HL-60 (cell line): Measurements from ENCODE around the gene PROSER2.

ENCODE experiments used
- DNase-seq, 2 experiments: peaks; one replicate each; pipeline ENCODE4 v3.0.0-alpha.2; 2010 to 2020; ENCODE audit warnings: low read depth in 1 of 2, low spot score in 1 of 2
- H3K27ac ChIP-seq: fragments of 250-450 bp; sonication (Bioruptor Pico); replicated peaks from 2 replicates; pipeline ENCODE4 v1.5.1; 2020; ENCODE audit warnings: mild to moderate bottlenecking, moderate library complexity
- H3K27me3 ChIP-seq: fragments of 250-450 bp; sonication (Bioruptor Pico); 2 replicates; pipeline ENCODE4 v1.5.1; 2021; ENCODE audit warnings: mild to moderate bottlenecking, moderate library complexity; ENCODE audit not compliant: insufficient read depth, poor library complexity, severe bottlenecking
- H3K4me3 ChIP-seq: replicated peaks from 2 replicates; pipeline ENCODE4 v1.5.1; 2011; ENCODE audit warnings: mild to moderate bottlenecking, control low read depth, low read length; ENCODE audit not compliant: insufficient read depth
- CTCF ChIP-seq: IDR thresholded peaks from one replicate; pipeline ENCODE4 v1.5.1; 2011; ENCODE audit warnings: low read length, control low read depth, inconsistent platforms; ENCODE audit not compliant: insufficient read depth
- GABPA ChIP-seq: IDR thresholded peaks from 2 replicates; pipeline ENCODE4 v1.6.1; 2012; ENCODE audit warnings: low read depth
- POLR2AphosphoS5 ChIP-seq: IDR thresholded peaks from 2 replicates; pipeline ENCODE4 v1.6.1; 2012; ENCODE audit warnings: low read depth
- REST ChIP-seq: IDR thresholded peaks from 2 replicates; pipeline ENCODE4 v1.6.1; 2012; ENCODE audit warnings: low read depth; ENCODE audit not compliant: insufficient replicate concordance
- SPI1 ChIP-seq: IDR thresholded peaks from 2 replicates; pipeline ENCODE4 v1.6.1; 2012; ENCODE audit warnings: low read depth, mild to moderate bottlenecking, borderline replicate concordance

PROSER2 gene

GRCh38 chr10:11909618-11910017 is 86.5 kb downstream of the PROSER2 start:
- DNase-seq: no peak
- H3K27me3 ChIP-seq: no peaks in the 10 kb centered on the region
- H3K4me3 ChIP-seq: no peak overlapping the region
- no peak overlapping the region for H3K27ac ChIP-seq
- TF ChIP-seq SPI1 (no peak), GABPA (no peak), CTCF (no peak), REST (no peak), POLR2AphosphoS5 (no peak)

- H3K4me3 ChIP-seq: no peak overlapping the region
- H3K27ac ChIP-seq: no peak overlapping the region
- no peak for TF ChIP-seq POLR2AphosphoS5
- TF ChIP-seq GABPA: no peak
- TF ChIP-seq SPI1: no peak
- TF ChIP-seq CTCF: no peak
- TF ChIP-seq REST: no peak
- DNase-seq: no peak
- no peaks in the 10 kb centered on the region for H3K27me3 ChIP-seq
These were observed 86.9 kb downstream of the PROSER2 start for GRCh38 chr10:11910102-11910501.

GRCh38 chr10:11913079-11913641 is 90.0 kb downstream of the PROSER2 start:
- no peaks in the 10 kb centered on the region for H3K27me3 ChIP-seq
- no peak for DNase-seq
- TF ChIP-seq POLR2AphosphoS5 (no peak), REST (no peak), SPI1 (no peak), GABPA (no peak), CTCF (no peak)
- no peak overlapping the region for H3K4me3 ChIP-seq
- no peak overlapping the region for H3K27ac ChIP-seq
